Measurements from ENCODE around the gene COMT. TPM values are rescaled to one million over a fixed set of nuclear protein-coding genes. Genes with fewer than 3 reads are reported as not detected.

Gene COMT
- total and polyA plus RNA-seq, 2 of the 4 experiments (the other 2 are of a cell fraction) = 202 to 347 TPM

DNA sequence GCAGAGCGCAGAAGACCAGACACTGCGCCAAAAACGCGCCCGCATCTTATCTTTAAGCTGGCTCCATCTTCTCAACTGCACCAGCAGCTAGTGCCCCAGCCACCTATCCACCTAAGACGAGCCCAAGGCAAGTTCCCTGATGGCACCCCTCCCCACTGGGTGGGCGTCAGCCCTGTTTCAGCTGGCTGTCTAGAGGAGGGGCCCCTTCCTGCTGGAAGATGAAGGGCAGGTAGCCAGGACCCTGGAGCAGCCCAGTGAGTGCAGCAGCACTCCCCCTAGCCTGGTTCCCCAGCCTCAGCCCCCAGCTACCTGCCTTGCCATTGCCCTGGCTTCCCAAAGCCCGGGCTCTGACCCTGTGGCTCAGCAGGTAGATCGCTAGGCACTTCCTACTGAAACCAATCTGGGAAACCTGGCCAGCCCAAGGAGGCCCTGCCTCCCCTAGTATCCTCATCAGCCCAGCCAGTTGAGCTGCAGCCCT lies 46.8 kb downstream of the COMT start:
- no peak overlapping the region for H4K8ac ChIP-seq (ENCODE audit: low read depth in 2 of 2, low read length in 2 of 2)
- H3K18ac ChIP-seq (ENCODE audit: low read depth, low read length) = no peak overlapping the region
- H3K9me1 ChIP-seq (ENCODE audit: insufficient read depth, low read length) = peaks cover 17% of the 10 kb centered on the region
- ChIA-PET POLR2A (ENCODE audit: unreplicated experiment) (no interaction called here), CTCF (interaction anchor here (1.3 kb wide), 1 partner anchor 25 kb away, joined by 3 read pairs; no protein-coding TSS in a partner anchor)
- no peak overlapping the region for H3K27ac ChIP-seq (ENCODE audit: insufficient read depth, low read length)
- peaks cover 4 to 29% of the 10 kb centered on the region in 2 experiments; a peak in 3 of 4 replicates for H3K79me1 ChIP-seq (ENCODE audit: low read depth in 1 of 2, low read length in 2 of 2)
- H2AFZ ChIP-seq (replicated peaks; ENCODE audit: low read length, poor library complexity) = no peak overlapping the region
- DNase-seq (no peak), ATAC-seq (ENCODE audit: low read depth) (no peak)
- in situ Hi-C loops (cut with MboI; ENCODE audit: low sequenced_read_pairs) (no loop called here), dilution Hi-C loops (cut with HindIII; ENCODE audit: low sequenced_read_pairs, unreplicated experiment) (no loop called here), intact Hi-C loops (cut with micrococcal nuclease) (no loop called here)
- no peak overlapping the region for H2BK20ac ChIP-seq (ENCODE audit: low read depth, low read length)
- H3K9me3 ChIP-seq (ENCODE audit: control insufficient read depth, insufficient read depth, low read length) = no peaks in the 10 kb centered on the region
- no TSS peak for BruUV-seq (replicated peaks)
- H3K4me3 ChIP-seq (ENCODE audit: insufficient read depth, low read depth, low read length) = no peak overlapping the region
- no peak overlapping the region for H3K14ac ChIP-seq (replicated peaks; ENCODE audit: low read depth, low read length)
- no peaks in the 10 kb centered on the region for H3K27me3 ChIP-seq (ENCODE audit: control insufficient read depth, insufficient read depth, low read length)
- no peak overlapping the region for H2BK15ac ChIP-seq (ENCODE audit: low read depth, low read length)
- no peak overlapping the region for H4K91ac ChIP-seq (ENCODE audit: insufficient read depth, low read depth, low read length)
- no peak overlapping the region for H2BK120ac ChIP-seq (ENCODE audit: low read depth, low read length)
- no peak overlapping the region for H3K56ac ChIP-seq (ENCODE audit: extremely low read depth, insufficient read depth, low read length)
- TF ChIP-seq SMC3 (IDR thresholded peaks at IDR 0.05; ENCODE audit: low read depth, low read length) (no peak), BHLHE40 (IDR thresholded peaks at IDR 0.05; ENCODE audit: low read depth, low read length) (no peak), CHD1 (IDR thresholded peaks at IDR 0.05; ENCODE audit: low read depth, low read length) (no peak), NFE2L2 (IDR thresholded peaks at IDR 0.05; ENCODE audit: low read depth, low read length) (no peak), POLR2A (IDR thresholded peaks at IDR 0.05; ENCODE audit: low read depth, low read length) (no peak), CEBPB (IDR thresholded peaks at IDR 0.05; ENCODE audit: low read depth, low read length) (no peak), RCOR1 (IDR thresholded peaks at IDR 0.05; ENCODE audit: insufficient replicate concordance, low read length) (no peak), RFX5 (IDR thresholded peaks at IDR 0.05; ENCODE audit: low read depth, low read length) (no peak), RAD21 (IDR thresholded peaks at IDR 0.05; ENCODE audit: low read length) (no peak)
- TF ChIP-seq, protein P1, sequence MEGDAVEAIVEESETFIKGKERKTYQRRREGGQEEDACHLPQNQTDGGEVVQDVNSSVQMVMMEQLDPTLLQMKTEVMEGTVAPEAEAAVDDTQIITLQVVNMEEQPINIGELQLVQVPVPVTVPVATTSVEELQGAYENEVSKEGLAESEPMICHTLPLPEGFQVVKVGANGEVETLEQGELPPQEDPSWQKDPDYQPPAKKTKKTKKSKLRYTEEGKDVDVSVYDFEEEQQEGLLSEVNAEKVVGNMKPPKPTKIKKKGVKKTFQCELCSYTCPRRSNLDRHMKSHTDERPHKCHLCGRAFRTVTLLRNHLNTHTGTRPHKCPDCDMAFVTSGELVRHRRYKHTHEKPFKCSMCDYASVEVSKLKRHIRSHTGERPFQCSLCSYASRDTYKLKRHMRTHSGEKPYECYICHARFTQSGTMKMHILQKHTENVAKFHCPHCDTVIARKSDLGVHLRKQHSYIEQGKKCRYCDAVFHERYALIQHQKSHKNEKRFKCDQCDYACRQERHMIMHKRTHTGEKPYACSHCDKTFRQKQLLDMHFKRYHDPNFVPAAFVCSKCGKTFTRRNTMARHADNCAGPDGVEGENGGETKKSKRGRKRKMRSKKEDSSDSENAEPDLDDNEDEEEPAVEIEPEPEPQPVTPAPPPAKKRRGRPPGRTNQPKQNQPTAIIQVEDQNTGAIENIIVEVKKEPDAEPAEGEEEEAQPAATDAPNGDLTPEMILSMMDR (conservative IDR thresholded peaks at IDR 0.05; ENCODE audit: low read depth, low read length) = no peak
- TF ChIP-seq, protein P2, sequence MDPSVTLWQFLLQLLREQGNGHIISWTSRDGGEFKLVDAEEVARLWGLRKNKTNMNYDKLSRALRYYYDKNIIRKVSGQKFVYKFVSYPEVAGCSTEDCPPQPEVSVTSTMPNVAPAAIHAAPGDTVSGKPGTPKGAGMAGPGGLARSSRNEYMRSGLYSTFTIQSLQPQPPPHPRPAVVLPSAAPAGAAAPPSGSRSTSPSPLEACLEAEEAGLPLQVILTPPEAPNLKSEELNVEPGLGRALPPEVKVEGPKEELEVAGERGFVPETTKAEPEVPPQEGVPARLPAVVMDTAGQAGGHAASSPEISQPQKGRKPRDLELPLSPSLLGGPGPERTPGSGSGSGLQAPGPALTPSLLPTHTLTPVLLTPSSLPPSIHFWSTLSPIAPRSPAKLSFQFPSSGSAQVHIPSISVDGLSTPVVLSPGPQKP (IDR thresholded peaks at IDR 0.05; ENCODE audit: borderline replicate concordance, low read depth, low read length) = no peak
- TF ChIP-seq, protein P3, sequence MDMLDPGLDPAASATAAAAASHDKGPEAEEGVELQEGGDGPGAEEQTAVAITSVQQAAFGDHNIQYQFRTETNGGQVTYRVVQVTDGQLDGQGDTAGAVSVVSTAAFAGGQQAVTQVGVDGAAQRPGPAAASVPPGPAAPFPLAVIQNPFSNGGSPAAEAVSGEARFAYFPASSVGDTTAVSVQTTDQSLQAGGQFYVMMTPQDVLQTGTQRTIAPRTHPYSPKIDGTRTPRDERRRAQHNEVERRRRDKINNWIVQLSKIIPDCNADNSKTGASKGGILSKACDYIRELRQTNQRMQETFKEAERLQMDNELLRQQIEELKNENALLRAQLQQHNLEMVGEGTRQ (IDR thresholded peaks at IDR 0.05; ENCODE audit: low read depth, low read length) = no peak
- no peak overlapping the region for H3K4me2 ChIP-seq (ENCODE audit: low read depth, low read length)
- H3K4me1 ChIP-seq (ENCODE audit: control insufficient read depth, insufficient read depth, low read length) = peaks cover 21% of the 10 kb centered on the region
- no peak overlapping the region for H3K9ac ChIP-seq (ENCODE audit: low read depth, low read length)
- H3K4ac ChIP-seq (ENCODE audit: low read depth, low read length) = no peak overlapping the region
- no peak overlapping the region for H2BK5ac ChIP-seq (ENCODE audit: low read depth, low read length, poor library complexity, severe bottlenecking)
- H2AK5ac ChIP-seq (ENCODE audit: low read depth, low read length) = no peak overlapping the region
- WGBS, 2 experiments (ENCODE audit: extremely low coverage in 2 of 2, insufficient read length in 1 of 2) = 100% methylated on average over 1 of the region's 9 CpGs; no CpG with 5 or more reads in 1 of the 2 experiments
- H3K23ac ChIP-seq (ENCODE audit: low read depth, low read length) = no peak overlapping the region
- peaks cover 18% of the 10 kb centered on the region; the same call in 1 of the 2 replicates for H4K20me1 ChIP-seq (ENCODE audit: insufficient read depth, low read length)
- no peak overlapping the region for H2AK9ac ChIP-seq (replicated peaks; ENCODE audit: low read depth, low read length, poor library complexity)
- no peaks in the 10 kb centered on the region for H3K36me3 ChIP-seq (ENCODE audit: control insufficient read depth, insufficient read depth, low read length)
- H4K5ac ChIP-seq (ENCODE audit: low read depth, low read length) = no peak overlapping the region
